NCI-H748 (cell line): ENCODE measurements around the gene ADCY1.

Experiments used
- DNase-seq: peaks from one replicate; lab custom pipeline; 2025; ENCODE audit not compliant: unreplicated experiment; lab: John Stamatoyannopoulos, UW

ADCY1 gene

DNA sequence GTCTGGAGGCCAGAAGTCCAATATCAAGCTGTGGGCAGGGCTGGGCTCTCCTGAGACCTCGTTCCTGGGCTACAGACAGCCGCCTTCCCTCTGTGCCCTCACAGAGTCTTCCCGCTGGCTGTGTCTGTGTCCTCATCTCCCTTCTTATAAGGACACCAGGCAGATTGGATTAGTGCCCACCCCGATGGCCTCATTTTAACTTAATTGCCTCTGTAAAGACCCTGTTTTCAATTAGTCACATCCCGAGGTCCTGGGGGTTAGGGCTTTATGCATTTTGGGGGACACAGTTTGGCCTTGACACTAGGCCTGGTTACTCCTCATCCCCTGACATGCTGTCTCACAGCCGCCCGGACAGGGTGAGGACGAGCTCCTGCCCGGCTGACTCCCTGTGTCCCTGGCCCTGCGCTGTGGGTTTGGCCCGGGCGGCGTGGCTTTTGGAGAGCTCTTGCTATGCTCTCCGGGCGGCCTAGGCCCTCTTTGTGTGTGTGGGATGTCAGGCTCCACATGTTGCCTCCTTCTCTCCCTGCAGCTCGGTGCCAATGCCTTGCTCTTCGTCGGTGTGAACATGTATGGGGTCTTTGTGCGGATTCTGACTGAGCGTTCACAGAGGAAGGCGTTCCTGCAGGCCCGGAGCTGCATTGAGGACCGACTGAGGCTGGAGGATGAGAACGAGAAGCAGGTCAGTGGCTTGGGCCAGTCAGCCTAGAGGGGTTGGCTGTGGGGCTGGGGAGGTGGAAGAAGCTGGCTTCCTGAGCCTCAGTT is 18.2 kb downstream of the ADCY1 start:
- no peak for DNase-seq

GRCh38 chr7:45593121-45593541 is 19.0 kb downstream of the ADCY1 start:
- DNase-seq, result no peak

- no peak for DNase-seq
Observed at GRCh38 chr7:45593877-45594276, 19.7 kb downstream of the ADCY1 start.

DNA sequence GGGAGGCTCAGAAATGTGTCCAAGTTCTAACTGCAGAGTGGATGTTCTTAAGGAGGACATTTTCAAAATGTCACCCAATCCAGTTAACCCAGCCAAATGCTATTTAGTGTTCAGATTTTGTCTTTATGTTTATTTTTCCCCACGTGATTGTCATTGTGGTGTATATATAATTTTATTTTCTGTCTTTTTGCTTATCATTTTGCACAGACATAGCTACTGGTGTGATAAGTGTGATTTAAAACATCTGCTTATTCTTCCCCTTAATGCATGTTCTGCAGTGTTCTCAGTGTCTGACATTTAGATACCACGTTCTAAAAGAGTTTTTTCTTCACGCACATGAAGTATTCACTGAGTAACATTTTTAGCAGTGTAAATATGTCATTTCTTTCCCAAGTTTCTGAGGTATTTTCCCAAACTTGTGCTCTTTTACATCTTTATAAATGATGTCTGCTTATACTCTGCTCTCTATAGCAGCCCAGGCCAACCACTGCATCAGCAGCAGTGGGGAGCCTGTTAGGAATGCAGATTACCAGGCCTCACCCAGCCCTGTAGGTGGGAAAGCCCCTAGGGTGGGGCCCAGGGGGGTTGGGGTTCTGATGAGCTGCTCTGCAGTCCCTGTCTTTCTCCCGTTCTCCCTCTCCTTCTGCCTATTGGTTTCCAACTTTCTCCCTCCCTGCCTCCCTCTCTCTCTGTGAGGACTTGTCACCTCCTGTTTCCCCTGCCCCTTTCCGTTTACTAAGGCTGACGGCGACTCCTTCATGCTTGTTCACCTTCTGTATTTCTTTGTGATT is 20.8 kb downstream of the ADCY1 start:
- no peak for DNase-seq

- DNase-seq, result no peak
Observed at GRCh38 chr7:45595809-45596664, 21.9 kb downstream of the ADCY1 start.

DNA sequence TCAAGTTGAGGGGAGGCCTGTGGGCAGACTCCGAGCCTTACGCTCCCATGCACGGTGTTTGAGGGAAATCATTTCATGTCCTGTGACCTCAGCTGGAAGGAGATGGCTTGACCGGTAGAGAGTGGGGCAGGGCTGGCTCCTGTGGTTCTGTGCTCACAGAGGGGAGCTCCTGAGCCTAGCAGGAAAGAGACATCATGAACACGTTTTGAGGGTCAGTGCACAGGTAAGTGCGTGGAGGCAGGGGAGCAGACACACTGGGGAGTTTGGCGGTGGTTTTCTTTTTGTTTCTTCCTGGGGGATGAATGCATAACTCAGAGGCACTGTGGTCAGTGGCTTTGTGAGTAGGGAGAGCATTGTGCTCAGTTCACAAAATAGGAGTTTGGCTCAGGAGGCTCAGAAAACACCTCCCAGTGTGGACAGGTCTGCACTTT is 22.5 kb downstream of the ADCY1 start:
- no peak for DNase-seq

DNA sequence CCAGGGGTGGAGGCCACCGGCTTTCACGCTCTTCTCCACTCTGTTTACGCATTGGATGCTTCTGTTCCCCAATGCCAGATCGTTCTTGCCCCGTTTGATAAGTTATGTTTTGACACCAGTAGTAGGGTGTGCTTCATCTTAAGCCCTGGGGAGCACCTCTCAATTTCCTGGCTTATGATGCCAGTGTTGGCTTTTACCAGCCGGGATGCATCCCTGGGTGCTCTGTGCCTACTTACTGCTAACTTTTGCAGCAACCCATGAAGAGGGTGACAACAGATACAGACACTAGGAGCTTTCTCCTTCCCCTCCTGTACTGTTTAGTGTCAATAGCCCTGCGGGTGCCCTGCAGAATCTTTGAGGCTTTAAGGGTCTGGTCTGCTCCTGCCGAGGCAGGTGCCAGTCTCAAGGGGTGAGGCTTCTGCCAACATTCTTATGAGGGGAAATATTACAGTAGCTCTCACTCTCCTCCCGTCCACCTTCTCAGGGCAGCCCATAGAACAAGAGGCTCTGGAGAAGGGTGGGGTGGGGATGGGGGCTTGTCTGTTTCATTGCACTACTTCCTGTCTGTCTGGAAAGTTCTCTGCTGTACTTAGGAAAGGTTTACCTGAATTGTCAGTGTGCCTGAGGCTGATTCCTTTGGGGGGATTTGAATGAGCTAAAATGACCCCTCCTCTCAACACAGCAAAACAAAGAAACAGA is 23.3 kb downstream of the ADCY1 start:
- no peak for DNase-seq

GRCh38 chr7:45598886-45599520 is 24.8 kb downstream of the ADCY1 start:
- no peak for DNase-seq

- no peak for DNase-seq
Observed at GRCh38 chr7:45599851-45600706, 25.9 kb downstream of the ADCY1 start.

GRCh38 chr7:45601094-45601493 is 26.9 kb downstream of the ADCY1 start:
- no peak for DNase-seq

- no peak for DNase-seq
Observed at GRCh38 chr7:45601816-45602540, 27.8 kb downstream of the ADCY1 start.

DNA sequence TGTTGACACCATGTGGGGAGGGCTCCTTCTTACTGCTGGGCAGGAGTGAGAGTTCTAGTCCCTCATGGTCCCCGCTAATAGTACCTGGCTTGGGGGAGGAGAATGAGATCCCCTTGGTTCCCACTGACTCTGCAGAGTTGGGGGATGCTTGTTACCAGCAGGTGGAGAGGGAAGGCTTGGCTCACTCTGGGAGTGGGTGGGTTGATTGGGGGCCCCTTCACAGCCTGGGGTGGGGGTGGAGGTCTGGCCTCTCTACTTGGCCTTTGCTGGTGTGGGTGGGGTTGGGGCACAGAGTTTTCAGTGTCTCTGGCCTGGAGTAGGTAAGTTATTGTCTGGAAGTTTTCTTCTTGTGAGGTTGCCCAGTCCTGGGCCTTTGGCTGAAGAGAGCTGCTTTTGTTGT is 31.9 kb downstream of the ADCY1 start:
- DNase-seq, result no peak

- no peak for DNase-seq
Observed at GRCh38 chr7:45606931-45607330, 32.8 kb downstream of the ADCY1 start.

DNA sequence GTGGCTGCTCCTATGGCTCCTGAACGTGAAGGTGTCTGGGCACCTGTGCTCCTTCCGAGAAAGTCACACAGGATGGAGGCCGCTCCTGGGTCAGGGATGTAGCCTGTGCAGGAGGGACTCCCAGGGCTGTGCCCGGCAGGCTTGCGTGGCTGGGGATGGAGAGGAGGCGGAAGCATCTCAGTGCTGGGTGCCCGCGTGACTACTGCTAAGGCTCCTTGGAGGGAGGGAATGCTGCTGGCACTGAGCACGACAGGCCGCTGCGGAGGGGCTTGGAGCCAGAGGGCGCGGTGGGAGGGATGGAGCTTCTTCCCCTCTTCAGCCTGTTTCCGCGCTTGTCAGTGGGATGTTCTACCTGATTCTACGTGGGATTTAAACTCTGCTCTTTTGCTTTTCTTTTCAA is 35.0 kb downstream of the ADCY1 start:
- DNase-seq, result no peak

DNA sequence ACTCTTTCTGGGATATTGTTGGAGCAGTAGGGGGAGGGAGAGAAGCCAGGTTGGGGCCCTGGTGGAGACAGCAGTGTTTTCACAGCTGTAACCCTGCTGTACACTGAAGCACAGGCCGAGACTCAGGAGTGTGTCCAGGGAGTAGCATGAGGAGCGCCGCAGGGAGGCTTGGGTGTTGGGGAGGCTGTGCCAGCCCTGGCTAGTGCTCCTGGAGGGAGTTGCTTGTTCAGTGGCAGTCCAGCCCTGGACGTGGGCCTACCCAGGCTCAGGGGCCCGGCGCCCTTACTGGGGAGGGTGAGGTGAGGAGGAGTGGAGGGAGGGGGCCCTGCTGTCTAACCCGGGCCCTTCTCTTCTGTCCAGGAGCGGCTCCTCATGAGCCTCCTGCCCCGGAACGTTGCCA is 35.9 kb downstream of the ADCY1 start:
- no peak for DNase-seq

GRCh38 chr7:45610660-45611299 is 36.6 kb downstream of the ADCY1 start:
- no peak for DNase-seq

- no peak for DNase-seq
Observed at GRCh38 chr7:45617166-45617565, 43.0 kb downstream of the ADCY1 start.

DNA sequence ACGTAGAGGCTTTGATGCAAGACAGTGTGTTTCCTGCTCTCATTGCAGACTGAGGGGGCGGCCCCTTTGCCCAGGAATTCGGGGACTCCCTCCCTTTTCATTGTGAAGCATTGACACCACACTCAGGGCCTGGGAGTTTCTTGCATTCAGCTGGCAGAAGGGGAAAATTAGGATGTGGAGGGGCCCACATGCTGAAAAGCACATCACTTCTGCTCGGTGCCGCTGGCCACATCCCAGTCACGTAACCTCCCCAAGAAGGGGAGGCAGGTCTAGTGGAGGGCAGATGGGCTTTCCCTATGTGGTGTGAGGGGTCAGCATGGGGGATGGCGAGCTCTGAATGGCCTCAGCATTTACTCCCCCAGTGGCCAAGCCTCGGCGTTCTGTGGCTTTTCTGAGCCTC is 47.9 kb downstream of the ADCY1 start:
- no peak for DNase-seq
